SW480 (cell line): ENCODE data around the gene HS3ST5.
"Not testable (repeated sequence)": the region's sequence is repeated elsewhere in the genome, so short reads cannot be mapped to it uniquely, and the experiment has no call there.

Experiments
- DNase-seq: peaks from one replicate; pipeline ENCODE4 v3.0.0-alpha.2; 2016; ENCODE audit warnings: low spot score

HS3ST5 gene

DNA sequence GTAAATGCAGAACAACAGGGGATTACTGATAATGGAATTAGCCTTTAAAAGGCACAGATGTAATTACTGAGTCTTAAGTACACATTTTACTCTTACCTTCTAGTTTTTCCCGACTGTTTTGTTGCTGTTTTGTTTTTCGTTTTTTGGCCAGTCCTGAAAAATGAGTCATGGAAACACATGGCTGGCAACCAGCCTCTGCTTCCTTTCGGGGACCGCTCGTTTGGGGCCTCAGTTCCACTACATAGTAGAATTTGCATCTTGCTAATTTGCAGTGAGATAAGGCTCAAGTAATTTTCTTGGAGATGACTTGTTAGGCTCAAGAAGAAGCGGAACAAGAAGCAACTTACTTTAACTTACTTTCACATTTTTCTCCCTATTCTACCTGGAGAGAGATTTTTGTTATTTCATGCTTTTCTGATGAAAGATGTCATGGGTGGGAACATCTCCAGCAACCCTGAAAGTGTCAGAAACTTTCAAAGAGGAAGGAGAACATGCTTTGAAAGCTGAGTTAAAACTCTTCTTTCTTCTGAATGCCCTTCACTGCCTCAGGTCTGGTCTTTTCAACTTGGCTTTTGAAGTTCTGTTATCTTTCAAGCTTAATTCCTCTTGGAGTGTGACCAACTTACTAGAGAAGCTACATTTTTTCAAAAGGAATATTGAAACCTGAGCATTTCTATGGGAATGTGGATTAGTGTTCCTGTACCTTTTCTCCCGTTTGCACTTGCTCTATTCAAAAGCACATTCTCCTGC lies 300.4 kb downstream of the HS3ST5 start:
- no peak for DNase-seq

GRCh38 chr6:114040871-114041270 lies 302.0 kb downstream of the HS3ST5 start:
- DNase-seq, result no peak

GRCh38 chr6:114039841-114040240 lies 303.0 kb downstream of the HS3ST5 start:
- DNase-seq, result no peak

GRCh38 chr6:114033606-114034005 lies 309.2 kb downstream of the HS3ST5 start:
- DNase-seq, result no peak

- no peak for DNase-seq
Measured at GRCh38 chr6:114032721-114033120, 310.1 kb downstream of the HS3ST5 start.

DNA sequence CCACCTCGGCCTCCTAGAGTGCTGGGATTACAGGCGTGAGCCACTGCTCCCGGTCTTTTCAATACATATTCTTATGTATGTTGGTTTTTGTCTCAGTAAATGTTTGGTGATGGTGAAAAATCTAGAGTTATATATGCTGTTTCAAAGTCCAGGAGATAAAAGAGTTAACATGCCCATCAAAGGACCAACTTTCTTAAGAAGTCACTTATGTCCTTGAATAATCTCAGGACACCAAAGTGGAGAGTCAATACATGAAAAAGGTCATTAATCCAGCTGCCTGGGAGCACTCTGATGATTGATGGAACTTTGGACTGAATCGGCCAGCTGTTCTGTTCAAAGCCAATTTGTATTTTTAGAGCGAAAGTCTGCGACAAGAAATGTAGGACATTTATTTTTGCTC lies 312.1 kb downstream of the HS3ST5 start:
- DNase-seq, result no peak

- no peak for DNase-seq
Measured at GRCh38 chr6:114024746-114025145, 318.1 kb downstream of the HS3ST5 start.

GRCh38 chr6:114020196-114020595 lies 322.6 kb downstream of the HS3ST5 start:
- no peak for DNase-seq

- peak; percentile 62 for DNase-seq
Measured at GRCh38 chr6:114017146-114017545, 325.7 kb downstream of the HS3ST5 start.

DNA sequence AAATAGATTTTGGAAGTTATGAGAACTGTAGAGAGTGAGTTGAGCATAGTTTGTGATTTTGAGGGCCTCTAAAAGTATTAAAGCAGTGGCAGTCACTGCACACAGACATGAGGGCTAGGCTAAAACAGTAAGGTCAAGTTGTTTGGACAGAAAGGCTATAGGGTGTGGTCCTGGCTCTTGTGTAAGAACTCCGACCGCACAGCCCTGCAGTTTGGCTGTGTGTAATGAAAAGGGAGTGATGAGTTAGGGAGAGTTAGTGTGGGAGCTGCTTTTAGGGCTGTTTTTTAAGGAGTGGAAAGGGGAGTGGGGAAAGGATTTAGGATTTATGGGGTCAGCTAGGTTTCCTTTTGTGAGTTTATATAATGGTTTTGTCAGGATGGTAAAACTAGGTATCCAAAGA lies 328.7 kb downstream of the HS3ST5 start:
- not testable (repeated sequence) for DNase-seq

DNA sequence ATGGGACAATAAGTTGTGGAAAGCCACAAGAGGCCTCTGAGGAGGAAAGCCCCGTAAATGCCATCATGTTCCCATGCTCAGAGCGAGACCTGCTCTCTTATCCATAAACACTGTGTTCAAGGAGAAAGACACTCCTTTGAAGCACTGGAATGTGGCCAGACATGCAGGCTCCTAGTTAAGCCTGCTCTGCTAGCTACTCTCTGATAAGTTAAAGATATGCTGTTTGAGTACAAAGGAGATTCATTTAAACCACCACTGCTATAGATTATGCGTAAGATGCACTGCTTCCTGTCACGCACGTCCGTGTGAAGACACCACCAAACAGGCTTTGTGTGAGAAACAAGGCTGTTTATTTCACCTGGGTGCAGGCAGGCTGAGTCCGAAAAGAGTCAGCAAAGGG lies 331.3 kb downstream of the HS3ST5 start:
- DNase-seq, result not testable (repeated sequence)

DNA sequence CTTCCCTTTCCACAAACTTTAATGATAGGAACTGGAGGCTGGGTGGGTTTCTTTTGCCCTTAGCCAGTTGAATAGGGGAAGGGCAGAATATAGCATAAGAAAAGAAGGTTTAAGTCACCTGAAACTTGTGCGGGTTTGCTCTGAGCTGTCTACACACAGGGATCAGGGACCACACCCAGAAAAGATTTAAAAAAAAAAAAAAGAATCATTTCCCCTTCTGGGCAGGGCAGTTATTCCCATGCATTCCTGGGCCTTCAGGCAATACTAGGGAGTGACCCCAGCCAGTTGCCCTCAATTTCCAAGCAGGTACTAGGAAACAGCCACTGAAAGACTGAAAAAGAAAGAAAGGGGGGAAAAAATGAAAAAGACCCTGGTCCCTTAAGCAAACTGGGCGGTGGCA lies 332.3 kb downstream of the HS3ST5 start:
- no peak for DNase-seq

- DNase-seq, result no peak
Measured at GRCh38 chr6:114009192-114009591, 333.6 kb downstream of the HS3ST5 start.

- DNase-seq, result no peak
Measured at GRCh38 chr6:114008331-114008730, 334.5 kb downstream of the HS3ST5 start.

- peak; percentile 96 for DNase-seq
Measured at GRCh38 chr6:114007516-114007915, 335.3 kb downstream of the HS3ST5 start.
